Head of caudate nucleus (tissue), 42 donors: ENCODE data around the gene VARS2.

Experiments used
- DNase-seq, 42 donors: peaks; one replicate each; pipeline versions ENCODE4 v3.0.0 to v3.0.0-alpha.2; 2020 to 2021; ENCODE audit warnings: mixed read lengths in 7 of 42
- intact Hi-C: fragments of 100-400 bp; cut with DNase I; formaldehyde crosslinking; loops from one replicate; pipeline ENCODE4 v1.15.0; 2022

Gene VARS2

DNA sequence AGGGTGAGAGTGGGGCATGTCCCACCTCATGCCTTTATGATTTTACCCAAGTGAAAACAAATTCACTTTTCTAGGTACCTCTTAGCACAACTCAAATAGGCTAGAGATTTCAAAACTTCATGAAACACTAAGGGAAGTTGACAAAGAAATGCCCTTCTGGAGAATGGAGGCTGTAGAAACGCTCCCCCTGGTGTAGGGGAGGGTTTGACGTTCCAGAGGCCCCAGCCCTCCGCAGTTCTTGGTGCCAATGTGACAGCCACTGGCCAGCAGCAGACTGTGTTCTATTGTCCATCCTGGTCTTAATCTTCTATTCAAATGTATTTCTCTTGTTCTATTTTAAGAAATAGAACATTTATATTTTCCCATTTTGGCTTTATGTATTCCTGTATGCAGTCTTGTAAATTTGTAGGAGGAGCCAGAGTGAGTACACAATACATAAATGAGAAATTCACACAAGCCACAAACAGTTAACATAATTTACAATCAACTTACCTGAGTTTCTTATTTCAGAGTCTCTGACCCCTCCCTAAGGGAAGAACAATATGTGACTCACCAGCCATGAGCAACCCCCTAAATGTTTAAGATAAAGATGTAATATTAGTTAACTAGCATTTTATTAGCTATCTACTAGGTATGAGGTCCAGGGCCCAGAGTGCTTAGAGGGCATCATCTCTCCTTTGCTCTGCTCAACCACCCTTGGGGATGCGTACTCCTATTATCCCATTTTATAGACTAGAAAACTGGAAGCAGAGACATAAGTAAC, 60.6 kb downstream of the VARS2 start:
- intact Hi-C loops = no loop called here
- no peak for DNase-seq
